C4-2B (cell line): ENCODE measurements around the gene CYP2J2.

ENCODE experiments used
- H3K27ac ChIP-seq: fragments of 450-650 bp; 2 replicates; pipeline ENCODE4 v1.5.1; 2017
- ZFX ChIP-seq: fragments of 450-650 bp; IDR thresholded peaks from 2 replicates; pipeline ENCODE4 v1.6.1; 2017
- TF ChIP-seq, protein P1 (sequence below): fragments of 450-650 bp; conservative IDR thresholded peaks from 2 replicates; pipeline ENCODE4 v1.5.1; 2017; ENCODE audit warnings: mild to moderate bottlenecking

Gene CYP2J2

DNA sequence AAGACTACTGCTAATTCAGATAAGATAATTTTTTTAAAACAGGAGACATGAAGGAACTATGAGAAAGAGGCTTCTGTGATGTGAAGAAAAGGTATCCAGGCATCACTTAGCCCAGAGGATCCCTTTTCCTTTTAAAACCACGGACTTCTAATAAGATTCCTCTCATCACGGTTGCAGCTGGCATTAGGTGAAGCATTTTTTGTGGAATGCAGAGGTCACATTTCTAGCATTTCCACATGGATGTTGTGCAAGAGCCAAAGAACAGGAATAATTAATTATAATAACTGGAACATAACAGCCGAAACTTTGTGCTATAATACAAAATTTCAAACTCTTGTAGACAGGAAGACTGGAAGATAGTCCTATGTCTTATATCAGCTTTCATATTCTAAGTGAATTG is 27.6 kb downstream of the CYP2J2 start:
- no peak for TF ChIP-seq ZFX
- TF ChIP-seq, protein P1, sequence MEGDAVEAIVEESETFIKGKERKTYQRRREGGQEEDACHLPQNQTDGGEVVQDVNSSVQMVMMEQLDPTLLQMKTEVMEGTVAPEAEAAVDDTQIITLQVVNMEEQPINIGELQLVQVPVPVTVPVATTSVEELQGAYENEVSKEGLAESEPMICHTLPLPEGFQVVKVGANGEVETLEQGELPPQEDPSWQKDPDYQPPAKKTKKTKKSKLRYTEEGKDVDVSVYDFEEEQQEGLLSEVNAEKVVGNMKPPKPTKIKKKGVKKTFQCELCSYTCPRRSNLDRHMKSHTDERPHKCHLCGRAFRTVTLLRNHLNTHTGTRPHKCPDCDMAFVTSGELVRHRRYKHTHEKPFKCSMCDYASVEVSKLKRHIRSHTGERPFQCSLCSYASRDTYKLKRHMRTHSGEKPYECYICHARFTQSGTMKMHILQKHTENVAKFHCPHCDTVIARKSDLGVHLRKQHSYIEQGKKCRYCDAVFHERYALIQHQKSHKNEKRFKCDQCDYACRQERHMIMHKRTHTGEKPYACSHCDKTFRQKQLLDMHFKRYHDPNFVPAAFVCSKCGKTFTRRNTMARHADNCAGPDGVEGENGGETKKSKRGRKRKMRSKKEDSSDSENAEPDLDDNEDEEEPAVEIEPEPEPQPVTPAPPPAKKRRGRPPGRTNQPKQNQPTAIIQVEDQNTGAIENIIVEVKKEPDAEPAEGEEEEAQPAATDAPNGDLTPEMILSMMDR, result no peak
- H3K27ac ChIP-seq, result no peak overlapping the region

DNA sequence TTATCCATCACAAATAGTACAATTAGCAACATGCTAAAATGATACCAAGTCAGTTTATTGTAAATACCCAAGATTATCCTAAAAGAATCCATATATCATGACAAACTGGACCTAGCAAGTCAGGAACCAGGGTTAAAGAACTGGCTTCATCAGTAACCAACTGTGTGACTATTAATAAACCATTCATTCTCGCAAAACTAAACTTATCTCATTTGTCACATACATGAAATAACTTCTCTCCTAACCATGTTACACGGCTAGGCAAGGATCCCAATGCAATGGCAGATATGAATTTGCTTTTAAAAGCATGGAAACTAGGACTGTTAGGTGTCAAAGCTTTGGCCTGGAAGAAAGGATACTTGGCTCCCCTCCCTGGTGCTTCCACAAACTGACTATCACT is 29.4 kb downstream of the CYP2J2 start:
- no peak for TF ChIP-seq ZFX
- TF ChIP-seq, protein P1, result no peak

DNA sequence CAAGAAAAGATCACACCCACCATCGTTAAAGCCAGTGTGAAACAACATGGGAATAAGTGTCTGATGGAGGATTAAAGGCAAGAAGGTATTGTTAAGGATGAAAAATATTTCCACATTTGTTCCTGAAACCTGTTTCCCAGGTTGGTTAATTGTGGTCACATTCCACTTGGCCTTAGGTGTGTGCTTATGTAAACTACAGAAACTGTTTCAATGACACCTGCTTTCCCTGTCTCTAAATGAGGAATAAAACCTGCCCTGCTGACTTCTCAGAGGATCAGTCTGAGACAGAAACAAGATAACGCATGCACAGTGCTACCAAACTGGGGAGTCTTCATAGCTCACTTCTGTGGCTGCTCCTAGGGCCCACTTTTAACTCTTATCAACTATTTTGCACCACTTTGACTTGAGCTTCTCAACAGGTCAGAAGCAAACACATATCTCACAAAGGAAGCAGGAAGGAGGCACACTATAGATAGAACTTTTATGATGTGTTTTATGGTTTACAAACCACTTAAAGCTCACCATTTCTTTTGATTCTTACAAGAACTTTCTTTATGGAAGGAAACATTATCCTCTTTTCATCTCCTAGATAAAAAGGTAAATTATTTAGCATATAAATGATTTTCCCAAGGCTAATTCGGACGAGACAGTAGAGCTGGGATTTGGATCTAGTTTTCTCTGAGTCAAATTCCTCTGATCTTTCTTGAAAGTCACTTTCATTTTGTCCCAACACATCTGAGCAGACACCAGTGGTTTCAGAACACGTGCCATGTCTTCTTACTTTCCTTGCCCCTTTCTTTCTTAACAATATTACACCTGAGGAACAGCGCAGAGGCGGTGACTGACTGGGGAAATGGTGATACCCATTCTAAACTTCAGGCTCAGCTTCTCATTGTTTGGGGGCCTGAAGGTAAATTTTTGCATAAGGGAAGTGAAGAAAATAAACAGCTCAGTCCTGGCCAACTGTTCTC is 33.4 kb downstream of the CYP2J2 start:
- no peak overlapping the region for H3K27ac ChIP-seq
- TF ChIP-seq ZFX, result no peak

More for the DNA sequence above, 29.4 kb downstream of the CYP2J2 start:
- H3K27ac ChIP-seq, result no peak overlapping the region

DNA sequence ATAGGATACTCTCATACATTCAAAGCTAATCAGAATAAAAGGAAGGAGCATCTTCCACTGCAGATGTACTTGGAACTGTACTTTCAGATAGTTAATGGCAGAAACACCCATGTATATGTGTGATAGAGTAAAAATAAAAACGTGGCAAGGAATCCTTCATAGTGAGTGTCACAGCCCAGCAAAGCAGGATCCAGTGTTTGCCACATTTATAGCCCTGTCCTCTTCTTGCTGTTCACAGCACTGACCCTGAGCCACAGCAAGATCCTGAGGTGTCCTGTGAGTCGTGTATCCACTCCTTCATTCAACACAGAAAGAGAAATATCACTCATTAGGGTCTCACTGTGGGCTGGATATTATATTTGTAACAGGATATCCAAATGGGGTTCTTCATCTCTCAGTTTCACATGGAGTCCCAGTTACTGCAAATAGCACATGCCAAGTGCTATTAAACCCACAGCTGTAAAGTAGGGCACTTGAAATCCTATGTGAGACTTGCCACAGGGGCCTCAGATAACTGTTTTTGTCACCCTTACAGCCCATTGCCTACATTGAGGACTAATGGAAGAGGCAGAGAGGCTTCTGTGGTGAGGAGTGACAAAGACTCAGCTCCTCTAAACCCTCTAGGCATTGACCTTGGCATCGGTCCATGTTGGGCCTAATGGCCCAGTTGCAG is 41.3 kb downstream of the CYP2J2 start:
- no peak overlapping the region for H3K27ac ChIP-seq

DNA sequence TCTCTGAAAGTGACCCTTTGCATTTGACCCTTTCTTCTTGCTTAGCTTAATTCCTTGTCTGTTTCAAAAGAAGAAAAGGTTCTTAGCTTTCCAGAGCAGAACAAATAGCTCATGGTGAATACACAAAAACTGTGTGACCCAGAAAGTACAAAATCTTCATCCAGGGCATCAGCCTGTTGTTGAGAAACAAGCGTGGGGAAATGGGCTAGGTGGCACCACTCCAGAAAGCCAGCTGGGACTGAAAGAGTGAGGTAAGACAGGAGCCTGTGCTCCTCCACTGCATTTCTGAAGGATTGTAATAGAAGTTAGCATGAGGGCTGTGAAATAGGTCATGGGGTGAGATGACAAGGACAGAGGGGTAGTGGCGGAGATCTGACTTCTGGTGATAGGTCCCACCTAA is 45.8 kb downstream of the CYP2J2 start:
- H3K27ac ChIP-seq, result no peak overlapping the region
- TF ChIP-seq, protein P1, result no peak
- TF ChIP-seq ZFX, result no peak

More for the DNA sequence above, 41.3 kb downstream of the CYP2J2 start:
- TF ChIP-seq, protein P1, result no peak
- no peak for TF ChIP-seq ZFX

DNA sequence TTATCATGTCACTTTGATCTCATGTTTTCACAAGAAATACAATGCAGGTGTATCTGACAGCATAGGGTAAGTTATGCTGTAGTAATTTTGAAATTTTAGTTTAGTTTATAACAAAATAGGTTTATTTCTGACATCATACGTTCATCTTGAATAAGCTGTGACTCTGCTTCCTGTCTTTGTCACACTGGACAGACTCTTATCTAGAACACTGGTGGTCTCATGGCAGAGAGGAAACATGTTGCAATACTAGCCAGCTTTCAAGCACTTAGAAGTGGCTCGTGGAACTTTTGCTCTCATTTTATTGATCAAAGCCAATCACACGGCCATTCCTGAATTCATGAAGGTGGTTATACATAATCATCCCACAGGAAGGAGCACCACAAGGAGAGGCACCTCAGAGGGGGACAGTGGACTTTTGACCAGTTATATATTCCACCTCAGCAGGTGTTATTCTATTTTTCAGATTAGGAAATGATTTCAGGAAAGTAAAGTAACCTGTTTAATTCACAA is 46.5 kb downstream of the CYP2J2 start:
- TF ChIP-seq, protein P1, result no peak
- TF ChIP-seq ZFX, result no peak
- H3K27ac ChIP-seq, result no peak overlapping the region

DNA sequence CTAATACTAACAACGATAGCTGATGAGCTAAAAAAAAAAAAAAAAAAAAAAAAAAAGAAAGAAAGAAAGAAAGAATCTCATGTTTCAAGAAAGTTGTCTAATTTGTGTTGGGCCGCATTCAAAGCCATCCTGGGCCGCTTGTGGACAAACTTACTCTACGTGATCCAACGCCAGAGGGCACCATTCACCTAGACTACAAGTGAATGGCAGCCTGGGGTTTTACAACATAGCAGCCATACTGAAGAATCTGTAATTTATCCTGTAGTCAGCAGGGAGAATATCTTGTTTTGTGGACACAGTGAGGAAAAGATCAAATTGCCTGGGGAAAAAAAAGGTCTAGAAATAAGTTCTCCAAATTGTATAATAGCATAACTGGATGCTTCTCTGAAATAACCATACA is 47.0 kb downstream of the CYP2J2 start:
- TF ChIP-seq ZFX, result no peak
- TF ChIP-seq, protein P1, result peak; percentile 86
- no peak overlapping the region for H3K27ac ChIP-seq
